Hair follicle dermal papilla cell (primary cell): Measurements from ENCODE around the gene SSTR1. TPM values are rescaled to one million over a fixed set of nuclear protein-coding genes. Genes with fewer than 3 reads are reported as not detected.

Experiments used
- total RNA-seq: library from RNA; depleted of rRNA; stranded (reverse); fragments of >200 nt; gene quantifications from 2 replicates; pipeline ENCODE4 v1.2.3, GENCODE V29; 2012

SSTR1 gene, protein sequence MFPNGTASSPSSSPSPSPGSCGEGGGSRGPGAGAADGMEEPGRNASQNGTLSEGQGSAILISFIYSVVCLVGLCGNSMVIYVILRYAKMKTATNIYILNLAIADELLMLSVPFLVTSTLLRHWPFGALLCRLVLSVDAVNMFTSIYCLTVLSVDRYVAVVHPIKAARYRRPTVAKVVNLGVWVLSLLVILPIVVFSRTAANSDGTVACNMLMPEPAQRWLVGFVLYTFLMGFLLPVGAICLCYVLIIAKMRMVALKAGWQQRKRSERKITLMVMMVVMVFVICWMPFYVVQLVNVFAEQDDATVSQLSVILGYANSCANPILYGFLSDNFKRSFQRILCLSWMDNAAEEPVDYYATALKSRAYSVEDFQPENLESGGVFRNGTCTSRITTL
- 5.5 and 10.3 TPM in 2 replicates for total RNA-seq

DNA sequence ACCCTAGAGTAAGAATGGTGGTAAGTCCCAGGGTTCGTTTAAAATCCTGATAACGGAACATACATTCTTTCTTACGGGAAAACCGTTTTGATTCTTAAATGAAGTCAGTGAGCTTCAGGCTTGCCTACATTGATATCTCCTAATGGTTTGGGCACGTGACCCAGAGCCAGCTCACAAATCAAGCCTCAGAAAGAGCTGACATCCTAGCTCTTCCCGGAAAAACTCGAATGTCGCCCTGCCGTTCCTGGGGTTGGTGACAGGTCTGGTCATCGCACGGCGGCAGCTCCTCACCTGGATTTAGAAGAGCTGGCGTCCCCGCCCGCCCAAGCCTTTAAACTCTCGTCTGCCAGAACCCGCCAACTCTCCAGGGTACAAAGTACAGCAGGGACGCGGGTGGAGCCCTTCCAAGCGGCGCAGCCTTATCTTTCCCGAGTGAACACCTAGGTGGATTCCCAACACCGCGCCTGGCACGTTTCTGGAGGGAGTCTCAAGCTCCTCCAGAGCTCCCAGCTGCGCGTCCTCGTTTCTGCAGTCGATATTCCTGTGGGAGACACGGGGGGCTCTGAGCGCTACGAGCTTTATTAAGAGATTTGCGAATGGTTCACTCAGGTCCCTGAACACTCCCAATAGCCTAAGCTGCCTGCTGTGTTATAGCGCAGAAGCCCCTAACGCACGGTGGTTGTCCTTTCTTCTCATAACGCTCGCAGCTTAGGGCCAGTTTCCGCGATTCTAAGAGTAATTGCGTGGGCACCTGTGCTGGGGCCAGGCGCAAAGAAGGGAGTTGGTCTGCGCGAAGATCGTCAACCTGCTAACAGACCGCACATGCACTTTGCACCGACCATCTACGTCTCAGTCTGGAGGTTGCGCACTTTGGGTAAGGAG lies at the start of gene SSTR1:
SSTR1 (plus strand) TSS at position 169 of the 882 bp plus-strand sequence. CDS start 1,486 bp downstream, outside the sequence.

DNA sequence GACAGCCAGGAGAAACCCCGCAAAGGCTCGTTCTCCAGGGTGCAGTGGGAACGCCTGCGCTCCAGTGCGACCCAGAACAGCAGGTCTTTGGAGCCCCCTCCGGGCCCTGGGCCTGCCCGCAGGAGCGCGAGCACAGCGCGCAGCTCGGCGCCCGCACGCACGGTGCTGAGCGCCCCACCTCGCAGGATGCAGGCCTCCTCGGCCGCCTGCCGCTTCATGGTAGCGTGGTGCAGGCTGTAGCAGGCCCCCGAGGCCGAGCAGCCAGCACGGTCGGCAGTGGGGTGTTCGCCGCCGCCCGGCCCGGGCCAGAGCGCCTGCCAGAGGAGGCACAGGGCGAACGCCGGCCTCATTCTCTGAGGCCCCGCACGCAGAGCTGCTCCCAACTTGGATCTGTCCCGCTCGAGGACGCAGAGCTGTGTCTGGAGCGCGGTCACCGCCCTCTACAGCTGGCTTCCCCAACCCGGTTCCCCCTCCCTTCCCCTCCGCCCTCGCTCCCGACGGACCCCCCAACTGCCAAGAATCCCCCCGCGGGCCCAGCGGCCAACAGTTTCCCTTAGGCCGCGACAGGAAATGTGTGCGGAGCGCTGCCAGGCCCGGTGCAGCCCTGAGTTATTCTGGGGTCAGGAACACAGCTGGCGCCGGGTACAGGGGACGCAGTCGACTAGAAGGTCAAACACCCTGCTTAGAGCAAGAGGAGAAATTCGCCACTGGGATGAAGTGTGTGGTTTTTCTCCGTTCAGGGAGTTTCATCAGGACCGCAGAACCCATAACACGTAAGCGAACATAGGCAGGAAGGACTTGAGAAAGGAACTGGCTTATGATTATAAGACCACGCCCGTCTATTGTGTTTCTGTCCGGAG lies 48.2 kb downstream of the SSTR1 start, which contains the start of gene CLEC14A:
CLEC14A (minus strand) TSS at position 421 of the 860 bp plus-strand sequence; CDS start at position 350, 71 bp downstream.

Other genes with a start within 250 kb of the SSTR1 start
- gene CLEC14A, start 48.2 kb downstream of the SSTR1 start, total RNA-seq, result 7.7 and 15.3 TPM in 2 replicates